Jurkat, Clone E6-1 (cell line): ENCODE data around the gene ZNF32.

Experiments used
- DNase-seq: peaks from one replicate; pipeline ENCODE4 v3.0.0-alpha.2; 2011; ENCODE audit warnings: low read depth, low spot score
- H3K4me3 ChIP-seq: 2 replicates; pipeline ENCODE4 v1.5.1; 2011; ENCODE audit warnings: mild to moderate bottlenecking, low read length, control low read depth, moderate library complexity

The ZNF32 gene

GRCh38 chr10:43682956-43683355, 34.3 kb upstream of the ZNF32 start:
- no peak overlapping the region for H3K4me3 ChIP-seq
- DNase-seq: no peak

GRCh38 chr10:43681721-43682120, 33.0 kb upstream of the ZNF32 start:
- DNase-seq: no peak
- H3K4me3 ChIP-seq: no peak overlapping the region

GRCh38 chr10:43681220-43681619, 32.5 kb upstream of the ZNF32 start:
- no peak for DNase-seq
- no peak overlapping the region for H3K4me3 ChIP-seq

- H3K4me3 ChIP-seq: no peak overlapping the region
- DNase-seq: no peak
Measured at GRCh38 chr10:43680035-43680434, 31.4 kb upstream of the ZNF32 start.

DNA sequence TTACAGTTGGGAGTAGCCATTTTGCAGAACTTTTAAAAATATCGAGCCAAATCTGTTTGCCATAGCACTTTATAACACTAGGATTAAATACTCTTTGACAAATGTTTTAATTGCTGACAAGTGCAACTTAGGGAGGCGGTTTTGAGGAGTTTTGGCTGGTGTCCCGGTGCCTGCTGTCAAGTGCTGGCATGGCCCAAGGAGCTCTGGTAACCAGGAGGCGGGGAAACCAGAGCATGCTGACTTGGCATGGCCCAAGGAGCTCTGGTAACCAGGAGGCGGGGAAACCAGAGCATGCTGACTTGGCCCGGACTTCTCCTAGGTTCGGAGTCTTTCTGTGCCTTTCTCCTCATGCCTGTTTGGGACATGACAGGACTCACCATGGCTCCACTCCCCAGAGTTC, 30.8 kb upstream of the ZNF32 start:
- H3K4me3 ChIP-seq: no peak overlapping the region
- no peak for DNase-seq

DNA sequence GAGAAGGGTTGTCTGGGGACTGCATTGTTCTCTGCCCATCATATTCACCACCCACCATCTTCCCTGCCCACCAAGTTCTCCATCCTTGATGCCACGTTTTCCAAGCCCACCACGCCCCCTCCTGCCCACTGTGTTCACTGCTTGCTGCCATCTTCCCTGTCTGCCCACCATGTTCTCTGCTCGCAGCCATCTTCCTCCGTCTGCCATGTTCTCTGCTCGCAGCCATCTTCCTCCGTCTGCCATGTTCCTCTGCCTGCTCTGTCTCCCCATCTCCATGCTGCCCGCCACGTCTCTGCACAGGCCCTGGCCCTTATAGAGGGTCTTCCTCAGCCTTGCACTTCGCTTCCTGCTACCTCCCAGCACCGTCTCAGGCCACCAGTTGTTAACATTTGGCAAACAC, 30.0 kb upstream of the ZNF32 start:
- no peak overlapping the region for H3K4me3 ChIP-seq
- no peak for DNase-seq

- no peak for DNase-seq
- no peak overlapping the region for H3K4me3 ChIP-seq
Measured at GRCh38 chr10:43676901-43677300, 28.2 kb upstream of the ZNF32 start.

DNA sequence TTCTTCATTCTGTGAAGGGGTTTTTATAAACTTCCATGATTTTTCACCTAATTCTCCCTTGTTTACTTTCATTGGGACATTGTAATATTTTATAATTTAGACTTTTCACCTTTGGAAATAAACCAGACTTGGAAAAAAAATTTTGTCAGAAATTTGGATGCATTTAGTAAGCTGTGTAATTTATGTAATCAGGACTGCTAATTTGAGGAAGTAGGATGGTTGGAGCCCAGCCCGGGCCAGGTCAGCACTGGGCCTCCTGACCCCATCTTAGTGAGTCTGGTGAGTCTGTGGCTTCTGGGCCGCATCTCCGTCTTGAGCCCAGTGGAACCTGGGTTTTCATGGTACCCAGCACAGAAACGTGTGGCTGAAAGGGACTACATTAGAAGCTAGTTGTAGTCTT, 27.6 kb upstream of the ZNF32 start:
- H3K4me3 ChIP-seq: no peak overlapping the region
- DNase-seq: no peak

GRCh38 chr10:43674553-43675210, 26.0 kb upstream of the ZNF32 start:
- DNase-seq: no peak
- no peak overlapping the region for H3K4me3 ChIP-seq

- DNase-seq: no peak
- no peak overlapping the region for H3K4me3 ChIP-seq
Measured at GRCh38 chr10:43673471-43673870, 24.8 kb upstream of the ZNF32 start.

DNA sequence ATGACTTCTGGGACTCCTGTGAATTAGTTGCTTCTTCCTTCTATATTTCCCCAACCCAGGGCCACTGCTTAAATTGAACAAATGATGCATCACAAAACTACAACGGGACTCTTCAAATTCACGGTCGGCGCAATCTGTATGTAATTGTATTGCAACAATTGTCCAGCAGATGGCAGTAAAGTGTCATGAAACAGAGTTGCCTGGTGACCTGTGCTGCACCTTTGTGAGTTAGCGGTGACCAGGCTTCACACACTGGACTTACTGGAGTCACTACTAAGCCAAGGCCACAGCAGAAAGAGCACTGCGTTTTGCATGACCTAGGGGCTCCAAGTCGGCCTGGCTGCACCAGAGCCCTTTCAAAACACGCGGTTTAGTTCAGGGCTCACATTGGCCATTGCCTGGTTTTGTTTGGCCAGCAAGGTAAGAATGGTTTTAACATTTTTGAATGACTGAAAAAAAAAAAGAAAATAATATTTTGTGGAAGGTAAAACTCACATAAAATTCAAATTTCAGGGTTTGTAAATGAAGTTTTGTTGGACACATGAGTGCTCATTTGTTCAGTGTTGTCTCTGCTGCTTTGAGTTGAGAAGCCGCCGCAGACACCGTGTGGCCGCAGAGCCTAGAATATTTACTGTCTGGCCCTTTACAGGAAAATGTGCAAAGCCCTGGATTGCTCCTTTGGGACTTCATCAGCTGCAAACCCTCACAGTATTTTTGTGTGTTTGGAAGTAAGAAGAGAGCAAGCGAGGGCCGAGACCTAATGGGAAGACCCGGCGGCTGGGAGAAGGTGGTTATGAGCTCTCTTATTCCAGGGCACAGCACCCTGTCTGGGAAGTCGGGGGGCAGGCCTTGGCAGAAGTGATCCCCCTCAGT, 23.2 kb upstream of the ZNF32 start:
- DNase-seq: peak; percentile 53
- H3K4me3 ChIP-seq: no peak overlapping the region

DNA sequence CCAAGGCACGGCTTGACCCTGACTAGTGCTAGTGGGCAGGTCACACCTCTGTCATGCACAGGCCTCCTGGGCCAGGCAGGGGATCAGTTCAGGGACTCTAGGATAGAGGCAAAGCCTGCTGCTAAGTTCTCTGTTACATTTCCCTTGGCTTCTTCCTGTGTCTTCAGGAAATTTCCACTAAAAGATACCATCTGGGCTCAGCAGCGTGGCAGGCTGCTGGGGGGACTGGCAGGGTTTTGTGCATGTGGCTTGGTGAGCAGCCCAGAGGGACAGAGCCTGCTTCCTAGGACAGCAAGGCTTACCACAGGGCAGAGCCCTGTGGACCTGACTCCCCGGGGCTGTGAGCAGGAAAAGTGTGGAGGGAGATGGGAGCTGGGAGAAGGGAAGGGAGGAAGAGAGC, 20.7 kb upstream of the ZNF32 start:
- DNase-seq: no peak
- no peak overlapping the region for H3K4me3 ChIP-seq

DNA sequence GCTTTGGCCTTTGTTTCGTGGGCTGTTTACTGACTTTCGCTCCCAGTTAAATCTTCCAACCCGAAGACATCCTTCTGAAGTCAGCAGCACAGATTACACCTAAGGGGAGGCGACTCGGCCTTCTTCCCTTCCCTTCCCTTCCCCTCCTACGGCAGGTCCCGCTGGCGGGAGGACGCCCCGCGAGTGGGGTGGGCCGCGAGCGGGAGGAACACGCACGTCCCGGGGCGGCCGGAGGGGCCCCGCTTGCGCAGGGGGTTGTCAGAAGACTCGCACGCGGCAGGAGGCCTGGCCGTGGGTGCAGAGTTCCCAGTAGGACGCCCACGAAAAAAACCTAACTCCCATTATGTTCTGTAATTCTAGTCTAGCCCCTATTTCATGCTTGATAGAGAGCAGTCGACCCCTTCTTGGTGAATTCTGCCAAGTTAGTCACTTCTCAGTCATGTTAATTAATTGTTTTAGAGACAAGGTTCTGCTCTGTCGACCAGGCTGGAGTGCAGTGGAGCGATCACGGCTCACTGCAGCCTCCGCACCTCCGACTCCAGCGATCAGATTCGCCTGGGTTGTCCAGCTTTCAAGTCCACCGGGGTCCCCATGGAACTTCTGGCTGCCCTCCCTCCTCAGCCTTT, 19.2 kb upstream of the ZNF32 start:
- no peak for DNase-seq
- H3K4me3 ChIP-seq: no peak overlapping the region

- H3K4me3 ChIP-seq: no peak overlapping the region
- no peak for DNase-seq
Measured at GRCh38 chr10:43667317-43667731, 18.6 kb upstream of the ZNF32 start.

GRCh38 chr10:43666552-43666951, 17.9 kb upstream of the ZNF32 start:
- no peak overlapping the region for H3K4me3 ChIP-seq
- no peak for DNase-seq

DNA sequence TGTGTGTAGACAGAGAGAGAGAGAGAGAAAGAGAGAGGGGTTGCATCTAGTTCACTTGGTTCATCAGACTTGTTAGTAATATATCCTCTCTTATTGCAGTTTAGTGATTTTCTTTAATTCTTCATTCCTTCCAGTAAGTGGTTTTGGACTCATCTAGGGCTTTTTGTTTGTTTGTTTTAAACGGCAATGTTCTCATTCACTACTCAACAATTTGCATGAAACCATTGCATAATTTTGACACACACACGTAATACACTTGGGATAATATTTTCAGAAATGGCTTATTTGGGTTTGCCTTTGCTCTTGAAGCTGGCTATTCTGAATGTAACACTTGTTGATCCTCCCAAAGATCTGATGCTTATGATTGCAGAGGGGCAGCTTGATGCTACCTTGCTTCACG, 16.4 kb upstream of the ZNF32 start:
- H3K4me3 ChIP-seq: no peak overlapping the region
- no peak for DNase-seq

- DNase-seq: no peak
- no peak overlapping the region for H3K4me3 ChIP-seq
Measured at GRCh38 chr10:43658227-43658626, 9.5 kb upstream of the ZNF32 start.

- no peak overlapping the region for H3K4me3 ChIP-seq
- no peak for DNase-seq
Measured at GRCh38 chr10:43655311-43655710, 6.6 kb upstream of the ZNF32 start.

- no peak for DNase-seq
- no peak overlapping the region for H3K4me3 ChIP-seq
Measured at GRCh38 chr10:43653746-43654145, 5.1 kb upstream of the ZNF32 start.

GRCh38 chr10:43649185-43649523, 473 bp upstream of the ZNF32 start:
- peak overlapping the region; percentile 48 for H3K4me3 ChIP-seq
- no peak for DNase-seq

- peak; percentile 47 for DNase-seq
- H3K4me3 ChIP-seq: peak overlapping the region; percentile 48
Measured at GRCh38 chr10:43648095-43648397, 635 bp downstream of the ZNF32 start.
